ENCODE measurements around the gene SMAD4.

- TF ChIP-seq, protein P1, sequence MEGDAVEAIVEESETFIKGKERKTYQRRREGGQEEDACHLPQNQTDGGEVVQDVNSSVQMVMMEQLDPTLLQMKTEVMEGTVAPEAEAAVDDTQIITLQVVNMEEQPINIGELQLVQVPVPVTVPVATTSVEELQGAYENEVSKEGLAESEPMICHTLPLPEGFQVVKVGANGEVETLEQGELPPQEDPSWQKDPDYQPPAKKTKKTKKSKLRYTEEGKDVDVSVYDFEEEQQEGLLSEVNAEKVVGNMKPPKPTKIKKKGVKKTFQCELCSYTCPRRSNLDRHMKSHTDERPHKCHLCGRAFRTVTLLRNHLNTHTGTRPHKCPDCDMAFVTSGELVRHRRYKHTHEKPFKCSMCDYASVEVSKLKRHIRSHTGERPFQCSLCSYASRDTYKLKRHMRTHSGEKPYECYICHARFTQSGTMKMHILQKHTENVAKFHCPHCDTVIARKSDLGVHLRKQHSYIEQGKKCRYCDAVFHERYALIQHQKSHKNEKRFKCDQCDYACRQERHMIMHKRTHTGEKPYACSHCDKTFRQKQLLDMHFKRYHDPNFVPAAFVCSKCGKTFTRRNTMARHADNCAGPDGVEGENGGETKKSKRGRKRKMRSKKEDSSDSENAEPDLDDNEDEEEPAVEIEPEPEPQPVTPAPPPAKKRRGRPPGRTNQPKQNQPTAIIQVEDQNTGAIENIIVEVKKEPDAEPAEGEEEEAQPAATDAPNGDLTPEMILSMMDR (IDR thresholded peaks at IDR 0.05): no peak
- no peak for TF ChIP-seq POLR2A (IDR thresholded peaks at IDR 0.05)
These were observed 93.5 kb downstream of the SMAD4 start for GRCh38 chr18:51123481-51123880.
